Stimulated activated naive CD8-positive, alpha-beta T cell treated with anti-CD3 and anti-CD28 coated beads, Interleukin-15, Interleukin-2, amounts not matched to agents 100 ng/mL and 50 ng/mL, for 24 hours (primary cell): ENCODE data around the gene NLRC5.
"Not testable (repeated sequence)": the region's sequence is repeated elsewhere in the genome, so short reads cannot be mapped to it uniquely, and the experiment has no call there.

Experiments
- H3K27ac Mint-ChIP-seq: one replicate; pipeline ENCODE4 v1.8.0; 2021; ENCODE audit warnings: mild to moderate bottlenecking, mixed read lengths
- H3K27me3 Mint-ChIP-seq: one replicate; pipeline ENCODE4 v1.8.0; 2021; ENCODE audit warnings: mixed read lengths
- H3K36me3 Mint-ChIP-seq: one replicate; pipeline ENCODE4 v1.8.0; 2021; ENCODE audit warnings: low read depth, mixed read lengths
- H3K4me1 Mint-ChIP-seq: one replicate; pipeline ENCODE4 v1.8.0; 2021; ENCODE audit warnings: low read depth, mixed read lengths
- H3K4me3 Mint-ChIP-seq: one replicate; pipeline ENCODE4 v1.8.0; 2021; ENCODE audit warnings: mild to moderate bottlenecking, mixed read lengths
- H3K9me3 Mint-ChIP-seq: one replicate; pipeline ENCODE4 v1.8.0; 2021; ENCODE audit warnings: mixed read lengths

Gene NLRC5

GRCh38 chr16:57064995-57065394 is 75.6 kb downstream of the NLRC5 start:
- Mint-ChIP-seq H3K27ac (no peak overlapping the region), H3K27me3 (no peaks in the 10 kb centered on the region), H3K4me3 (no peak overlapping the region), H3K36me3 (peaks cover 59% of the 10 kb centered on the region), H3K4me1 (peaks cover 28% of the 10 kb centered on the region), H3K9me3 (no peaks in the 10 kb centered on the region)

- Mint-ChIP-seq H3K4me1 (peaks cover 30% of the 10 kb centered on the region), H3K4me3 (no peak overlapping the region), H3K9me3 (no peaks in the 10 kb centered on the region), H3K27me3 (no peaks in the 10 kb centered on the region), H3K27ac (peak overlapping the region; percentile 40), H3K36me3 (peaks cover 51% of the 10 kb centered on the region)
Measured at GRCh38 chr16:57066625-57067024, 77.3 kb downstream of the NLRC5 start.

GRCh38 chr16:57067347-57067746 is 78.0 kb downstream of the NLRC5 start:
- Mint-ChIP-seq H3K4me1 (peaks cover 33% of the 10 kb centered on the region), H3K9me3 (no peaks in the 10 kb centered on the region), H3K27ac (peak overlapping the region; percentile 40), H3K27me3 (no peaks in the 10 kb centered on the region), H3K36me3 (peaks cover 51% of the 10 kb centered on the region), H3K4me3 (no peak overlapping the region)

GRCh38 chr16:57069053-57069452 is 79.7 kb downstream of the NLRC5 start:
- Mint-ChIP-seq H3K36me3 (peaks cover 54% of the 10 kb centered on the region), H3K27ac (no peak overlapping the region), H3K27me3 (no peaks in the 10 kb centered on the region)

GRCh38 chr16:57069635-57070370 is 80.4 kb downstream of the NLRC5 start:
- H3K36me3 Mint-ChIP-seq: peaks cover 50% of the 10 kb centered on the region
- peak overlapping the region; percentile 87 for H3K27ac Mint-ChIP-seq
- no peaks in the 10 kb centered on the region for H3K9me3 Mint-ChIP-seq
- H3K4me1 Mint-ChIP-seq: peaks cover 32% of the 10 kb centered on the region
- H3K27me3 Mint-ChIP-seq: no peaks in the 10 kb centered on the region
- no peak overlapping the region for H3K4me3 Mint-ChIP-seq

More at GRCh38 chr16:57069053-57069452, 79.7 kb downstream of the NLRC5 start:
- peaks cover 32% of the 10 kb centered on the region for H3K4me1 Mint-ChIP-seq
- no peaks in the 10 kb centered on the region for H3K9me3 Mint-ChIP-seq
- no peak overlapping the region for H3K4me3 Mint-ChIP-seq

- Mint-ChIP-seq H3K9me3 (no peaks in the 10 kb centered on the region), H3K4me1 (peaks cover 32% of the 10 kb centered on the region), H3K27ac (peak overlapping the region; percentile 87), H3K27me3 (no peaks in the 10 kb centered on the region), H3K4me3 (no peak overlapping the region), H3K36me3 (peaks cover 52% of the 10 kb centered on the region)
Measured at GRCh38 chr16:57070424-57070823, 81.1 kb downstream of the NLRC5 start.

- peak overlapping the region; percentile 7 for H3K4me3 Mint-ChIP-seq
- H3K9me3 Mint-ChIP-seq, H3K27me3 Mint-ChIP-seq: not testable (repeated sequence)
- peak overlapping the region; percentile 87 for H3K27ac Mint-ChIP-seq
- H3K4me1 Mint-ChIP-seq: peaks cover 32% of the 10 kb centered on the region
- H3K36me3 Mint-ChIP-seq: peaks cover 54% of the 10 kb centered on the region
Measured at GRCh38 chr16:57071081-57071732, 81.8 kb downstream of the NLRC5 start.

- no peak overlapping the region for H3K4me3 Mint-ChIP-seq
- peak overlapping the region; percentile 68 for H3K27ac Mint-ChIP-seq
- no peaks in the 10 kb centered on the region for H3K9me3 Mint-ChIP-seq
- peaks cover 32% of the 10 kb centered on the region for H3K4me1 Mint-ChIP-seq
- H3K27me3 Mint-ChIP-seq: no peaks in the 10 kb centered on the region
- H3K36me3 Mint-ChIP-seq: peaks cover 54% of the 10 kb centered on the region
Measured at GRCh38 chr16:57071831-57072582, 82.7 kb downstream of the NLRC5 start.

- no peak overlapping the region for H3K4me3 Mint-ChIP-seq
- H3K27me3 Mint-ChIP-seq: no peaks in the 10 kb centered on the region
- H3K9me3 Mint-ChIP-seq: no peaks in the 10 kb centered on the region
- H3K27ac Mint-ChIP-seq: peak overlapping the region; percentile 68
- peaks cover 32% of the 10 kb centered on the region for H3K4me1 Mint-ChIP-seq
- H3K36me3 Mint-ChIP-seq: peaks cover 51% of the 10 kb centered on the region
Measured at GRCh38 chr16:57072616-57073275, 83.4 kb downstream of the NLRC5 start.

- H3K9me3 Mint-ChIP-seq: no peaks in the 10 kb centered on the region
- no peaks in the 10 kb centered on the region for H3K27me3 Mint-ChIP-seq
- peaks cover 3% of the 10 kb centered on the region for H3K4me1 Mint-ChIP-seq
- no peak overlapping the region for H3K4me3 Mint-ChIP-seq
- peaks cover 37% of the 10 kb centered on the region for H3K36me3 Mint-ChIP-seq
- H3K27ac Mint-ChIP-seq: no peak overlapping the region
Measured at GRCh38 chr16:57077714-57078113, 88.4 kb downstream of the NLRC5 start.

- Mint-ChIP-seq H3K4me3 (no peak overlapping the region), H3K9me3 (no peaks in the 10 kb centered on the region), H3K36me3 (peaks cover 19% of the 10 kb centered on the region)
Measured at GRCh38 chr16:57081744-57082143, 92.4 kb downstream of the NLRC5 start.

GRCh38 chr16:57082664-57083063 is 93.3 kb downstream of the NLRC5 start:
- H3K27ac Mint-ChIP-seq: no peak overlapping the region
- H3K4me1 Mint-ChIP-seq: peaks cover 15% of the 10 kb centered on the region
- H3K4me3 Mint-ChIP-seq: no peak overlapping the region

More at GRCh38 chr16:57081744-57082143, 92.4 kb downstream of the NLRC5 start:
- no peak overlapping the region for H3K27ac Mint-ChIP-seq
- H3K4me1 Mint-ChIP-seq: peaks cover 15% of the 10 kb centered on the region
- H3K27me3 Mint-ChIP-seq: no peaks in the 10 kb centered on the region

GRCh38 chr16:57083485-57084126 is 94.2 kb downstream of the NLRC5 start:
- peaks cover 17% of the 10 kb centered on the region for H3K36me3 Mint-ChIP-seq
- H3K27me3 Mint-ChIP-seq: no peaks in the 10 kb centered on the region
- H3K9me3 Mint-ChIP-seq: no peaks in the 10 kb centered on the region
- H3K4me1 Mint-ChIP-seq: peaks cover 15% of the 10 kb centered on the region
- H3K27ac Mint-ChIP-seq: peak overlapping the region; percentile 63
- no peak overlapping the region for H3K4me3 Mint-ChIP-seq

More at GRCh38 chr16:57082664-57083063, 93.3 kb downstream of the NLRC5 start:
- H3K27me3 Mint-ChIP-seq: no peaks in the 10 kb centered on the region
- H3K9me3 Mint-ChIP-seq: no peaks in the 10 kb centered on the region
- peaks cover 17% of the 10 kb centered on the region for H3K36me3 Mint-ChIP-seq

- Mint-ChIP-seq H3K27ac (peak overlapping the region; percentile 63), H3K27me3 (no peaks in the 10 kb centered on the region), H3K4me3 (no peak overlapping the region), H3K36me3 (peaks cover 16% of the 10 kb centered on the region), H3K9me3 (no peaks in the 10 kb centered on the region), H3K4me1 (peaks cover 15% of the 10 kb centered on the region)
Measured at GRCh38 chr16:57084257-57084770, 95.0 kb downstream of the NLRC5 start.
